ENCODE data around the gene CES3.

CES3 gene

GRCh38 chr16:67006930-67007658 lies 46.0 kb downstream of the CES3 start:
- DNase-seq: no peak
- Mint-ChIP-seq H3K9me3 (no peaks in the 10 kb centered on the region), H3K4me1 (peaks cover 35% of the 10 kb centered on the region), H3K27ac (peak overlapping the region; percentile 76), H3K36me3 (ENCODE audit: low read depth) (no peaks in the 10 kb centered on the region), H3K27me3 (ENCODE audit: low read depth, poor library complexity) (peaks cover 65% of the 10 kb centered on the region), H3K4me3 (no peak overlapping the region)
- TF ChIP-seq, protein P1, sequence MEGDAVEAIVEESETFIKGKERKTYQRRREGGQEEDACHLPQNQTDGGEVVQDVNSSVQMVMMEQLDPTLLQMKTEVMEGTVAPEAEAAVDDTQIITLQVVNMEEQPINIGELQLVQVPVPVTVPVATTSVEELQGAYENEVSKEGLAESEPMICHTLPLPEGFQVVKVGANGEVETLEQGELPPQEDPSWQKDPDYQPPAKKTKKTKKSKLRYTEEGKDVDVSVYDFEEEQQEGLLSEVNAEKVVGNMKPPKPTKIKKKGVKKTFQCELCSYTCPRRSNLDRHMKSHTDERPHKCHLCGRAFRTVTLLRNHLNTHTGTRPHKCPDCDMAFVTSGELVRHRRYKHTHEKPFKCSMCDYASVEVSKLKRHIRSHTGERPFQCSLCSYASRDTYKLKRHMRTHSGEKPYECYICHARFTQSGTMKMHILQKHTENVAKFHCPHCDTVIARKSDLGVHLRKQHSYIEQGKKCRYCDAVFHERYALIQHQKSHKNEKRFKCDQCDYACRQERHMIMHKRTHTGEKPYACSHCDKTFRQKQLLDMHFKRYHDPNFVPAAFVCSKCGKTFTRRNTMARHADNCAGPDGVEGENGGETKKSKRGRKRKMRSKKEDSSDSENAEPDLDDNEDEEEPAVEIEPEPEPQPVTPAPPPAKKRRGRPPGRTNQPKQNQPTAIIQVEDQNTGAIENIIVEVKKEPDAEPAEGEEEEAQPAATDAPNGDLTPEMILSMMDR (IDR thresholded peaks at IDR 0.05): no peak

GRCh38 chr16:67009158-67009557 lies 48.1 kb downstream of the CES3 start:
- Mint-ChIP-seq H3K9me3 (no peaks in the 10 kb centered on the region), H3K27ac (no peak overlapping the region), H3K4me1 (peaks cover 42% of the 10 kb centered on the region), H3K4me3 (no peak overlapping the region), H3K36me3 (ENCODE audit: low read depth) (no peaks in the 10 kb centered on the region), H3K27me3 (ENCODE audit: low read depth, poor library complexity) (peaks cover 51% of the 10 kb centered on the region)
- no peak for DNase-seq
- TF ChIP-seq, protein P1 (IDR thresholded peaks at IDR 0.05): no peak

DNA sequence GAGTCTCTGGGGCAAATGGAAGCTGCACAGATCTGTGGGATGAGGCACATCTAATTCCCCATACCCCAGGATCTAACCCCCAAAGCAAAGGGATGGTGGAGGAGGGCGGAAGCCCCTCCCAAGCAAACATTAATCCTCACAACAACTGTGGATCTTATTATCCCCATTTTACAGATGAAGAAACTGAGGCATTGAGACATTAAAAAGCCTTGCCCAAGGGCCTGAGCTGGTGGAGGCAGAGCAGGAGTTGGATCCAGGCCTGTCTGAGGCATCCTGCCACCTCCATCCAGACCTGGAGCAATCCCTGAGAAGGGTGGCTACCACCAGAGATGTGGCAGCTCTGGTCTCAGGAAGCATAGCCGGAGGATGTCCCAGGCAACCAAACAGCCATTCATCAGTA lies 50.2 kb downstream of the CES3 start:
- peaks cover 52% of the 10 kb centered on the region for H3K4me1 Mint-ChIP-seq
- H3K4me3 Mint-ChIP-seq: no peak overlapping the region
- H3K36me3 Mint-ChIP-seq (ENCODE audit: low read depth): no peaks in the 10 kb centered on the region
- peaks cover 53% of the 10 kb centered on the region for H3K27me3 Mint-ChIP-seq (ENCODE audit: low read depth, poor library complexity)
- H3K27ac Mint-ChIP-seq: no peak overlapping the region
- TF ChIP-seq, protein P1 (IDR thresholded peaks at IDR 0.05): no peak
- H3K9me3 Mint-ChIP-seq: no peaks in the 10 kb centered on the region
- no peak for DNase-seq

GRCh38 chr16:67013233-67013822 lies 52.3 kb downstream of the CES3 start:
- DNase-seq: no peak
- H3K27me3 Mint-ChIP-seq (ENCODE audit: low read depth, poor library complexity): peaks cover 49% of the 10 kb centered on the region
- no peaks in the 10 kb centered on the region for H3K9me3 Mint-ChIP-seq
- no peaks in the 10 kb centered on the region for H3K36me3 Mint-ChIP-seq (ENCODE audit: low read depth)
- H3K4me3 Mint-ChIP-seq: peak overlapping the region; percentile 71
- peaks cover 49% of the 10 kb centered on the region for H3K4me1 Mint-ChIP-seq
- H3K27ac Mint-ChIP-seq: no peak overlapping the region
- TF ChIP-seq, protein P1 (IDR thresholded peaks at IDR 0.05): no peak

DNA sequence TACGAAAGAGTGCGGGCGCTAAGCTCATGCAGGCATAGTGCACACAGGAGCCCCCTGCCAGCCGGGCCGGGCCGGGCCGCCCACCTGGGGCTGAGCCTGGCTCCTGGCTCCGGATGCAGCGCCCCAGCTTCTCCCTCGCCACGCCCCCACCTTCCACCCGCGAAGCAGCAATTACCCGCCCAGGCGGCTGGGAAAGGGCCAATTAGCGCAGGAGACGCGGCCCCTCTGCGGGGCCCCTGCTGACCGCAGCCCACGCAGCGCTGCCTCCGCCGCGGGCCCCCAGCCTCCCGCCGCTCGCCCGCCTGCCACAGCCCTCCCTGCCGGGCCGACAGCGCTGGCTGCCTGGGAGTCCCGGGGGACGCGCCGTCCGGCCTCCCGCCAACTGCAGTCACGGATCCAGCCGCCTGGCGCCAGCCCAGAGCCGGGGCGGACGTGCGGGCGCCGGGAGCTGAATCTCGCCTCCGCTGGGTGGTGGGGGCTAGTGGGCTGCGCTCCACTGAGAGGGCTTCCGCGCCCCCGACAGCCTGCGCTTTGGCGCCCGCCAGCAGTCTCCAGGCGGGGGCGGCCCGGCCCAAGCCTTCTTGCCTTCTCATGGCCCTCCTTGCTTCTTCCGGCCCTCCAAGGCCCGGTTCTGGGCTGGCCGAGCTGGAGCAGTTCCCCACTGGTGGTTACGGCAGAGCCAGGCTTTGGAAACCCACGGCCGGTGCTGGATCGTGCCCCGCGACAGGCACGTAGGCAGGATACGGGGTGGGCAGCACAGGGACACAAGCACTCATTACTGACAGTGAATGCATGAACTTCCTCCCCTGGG lies 53.0 kb downstream of the CES3 start:
- peak; percentile 87 for DNase-seq
- H3K36me3 Mint-ChIP-seq (ENCODE audit: low read depth): no peaks in the 10 kb centered on the region
- peak overlapping the region; percentile 71 for H3K4me3 Mint-ChIP-seq
- H3K9me3 Mint-ChIP-seq: no peaks in the 10 kb centered on the region
- TF ChIP-seq, protein P1 (IDR thresholded peaks at IDR 0.05): no peak
- peaks cover 49% of the 10 kb centered on the region for H3K27me3 Mint-ChIP-seq (ENCODE audit: low read depth, poor library complexity)
- H3K4me1 Mint-ChIP-seq: peaks cover 44% of the 10 kb centered on the region
- H3K27ac Mint-ChIP-seq: no peak overlapping the region

Measured in nephron progenitor cell (in vitro differentiated cells).